GM23338 (cell line): ENCODE measurements around the gene MFF.

Experiments
- CREB1 ChIP-seq: fragments of 250-450 bp; sonication (Bioruptor Pico); IDR thresholded peaks from 2 replicates; pipeline ENCODE4 v1.5.0; 2020; ENCODE audit warnings: low read depth, mild to moderate bottlenecking, moderate library complexity
- CTCF ChIP-seq, 2 experiments: fragments of 200-600 bp in 1 of 2; sonication (generic) in 1 of 2; conservative IDR thresholded peaks; 2 replicates each; pipeline versions ENCODE4 v1.5.1 to v1.6.1; 2016 to 2017; ENCODE audit warnings: antibody characterized with exemption in 2 of 2, low read depth in 2 of 2, mild to moderate bottlenecking in 2 of 2, moderate library complexity in 1 of 2
- ETS1 ChIP-seq: IDR thresholded peaks from 2 replicates; pipeline ENCODE4 v1.6.1; 2016; ENCODE audit warnings: antibody characterized with exemption
- EZH2 ChIP-seq: fragments of 200-600 bp; sonication (generic); IDR thresholded peaks from one replicate; pipeline ENCODE4 v1.8.0; 2017; ENCODE audit warnings: antibody characterized with exemption, mild to moderate bottlenecking, low read depth; ENCODE audit not compliant: unreplicated experiment
- EZH2phosphoT487 ChIP-seq: fragments of 200-600 bp; sonication (generic); IDR thresholded peaks from one replicate; pipeline ENCODE4 v1.8.1; 2018; ENCODE audit warnings: antibody characterized with exemption; ENCODE audit not compliant: unreplicated experiment
- JUNB ChIP-seq: IDR thresholded peaks from one replicate; pipeline ENCODE4 v1.6.1; 2016; ENCODE audit warnings: antibody characterized with exemption; ENCODE audit not compliant: unreplicated experiment
- POLR2AphosphoS5 ChIP-seq: IDR thresholded peaks from 2 replicates; pipeline ENCODE4 v1.6.1; 2016; ENCODE audit warnings: antibody characterized with exemption, low read depth
- REST ChIP-seq: IDR thresholded peaks from one replicate; pipeline ENCODE4 v1.6.1; 2018; ENCODE audit warnings: antibody characterized with exemption; ENCODE audit not compliant: unreplicated experiment
- STAT1 ChIP-seq: IDR thresholded peaks from one replicate; pipeline ENCODE4 v1.6.1; 2016; ENCODE audit warnings: antibody characterized with exemption; ENCODE audit not compliant: unreplicated experiment
- ZNF114 ChIP-seq: fragments of 250-450 bp; sonication (Bioruptor Pico); IDR thresholded peaks from 2 replicates; pipeline ENCODE4 v1.5.0; 2020; ENCODE audit warnings: mild to moderate bottlenecking, moderate library complexity
- ZNF331 ChIP-seq: fragments of 250-450 bp; sonication (Bioruptor Pico); IDR thresholded peaks from 2 replicates; pipeline ENCODE4 v1.5.0; 2020; ENCODE audit warnings: low read depth, mild to moderate bottlenecking, moderate library complexity

- no peak for TF ChIP-seq CTCF (conservative IDR thresholded peaks at IDR 0.05; ENCODE audit: low read depth in 2 of 2)
- TF ChIP-seq CREB1 (CRISPR knock-in tag), result no peak
- no peak for TF ChIP-seq EZH2
- TF ChIP-seq JUNB, result no peak
- TF ChIP-seq REST, result no peak
- TF ChIP-seq ZNF114 (CRISPR knock-in tag), result no peak
- TF ChIP-seq POLR2AphosphoS5, result no peak
- no peak for TF ChIP-seq EZH2phosphoT487
- no peak for TF ChIP-seq ETS1
- no peak for TF ChIP-seq ZNF331 (CRISPR knock-in tag)
- no peak for TF ChIP-seq STAT1
Observed at GRCh38 chr2:227326783-227327182, 1.7 kb downstream of the MFF start.
